Stimulated activated CD4-positive, alpha-beta T cell treated with anti-CD3 and anti-CD28 coated beads, Interleukin-12 subunit alpha, Interleukin-12 subunit beta, amount 100 ng/mL, for 24 hours (primary cell): Measurements from ENCODE around the gene SUGCT.
A peak's percentile ranks its signal among the peaks of the same experiment; 100 is the strongest.
"Not testable (repeated sequence)": the region's sequence is repeated elsewhere in the genome, so short reads cannot be mapped to it uniquely, and the experiment has no call there.

Source experiments
- DNase-seq, 2 experiments: peaks; one replicate each; pipeline ENCODE4 v3.0.0-alpha.2; 2020; ENCODE audit warnings: low read depth in 2 of 2

SUGCT gene

DNA sequence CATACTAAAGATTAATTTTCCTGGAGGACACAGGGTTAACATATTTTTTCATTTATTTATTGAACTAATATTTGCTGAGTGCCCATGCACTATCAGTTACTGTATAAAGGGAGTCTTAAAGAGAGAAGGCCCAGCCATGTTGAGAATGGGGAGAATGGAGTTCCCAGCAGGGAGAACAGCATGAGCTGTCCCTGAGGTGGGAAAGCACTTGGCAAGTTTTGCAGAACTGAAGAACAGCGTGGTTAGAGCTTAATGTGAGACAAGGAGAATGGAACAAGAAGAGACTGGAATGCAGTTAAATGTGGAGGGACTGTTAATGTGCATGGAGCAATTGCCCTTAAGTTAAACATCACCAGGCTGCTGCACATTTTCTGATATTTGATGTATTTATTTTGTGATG lies 435.4 kb downstream of the SUGCT start:
- DNase-seq, result no peak

DNA sequence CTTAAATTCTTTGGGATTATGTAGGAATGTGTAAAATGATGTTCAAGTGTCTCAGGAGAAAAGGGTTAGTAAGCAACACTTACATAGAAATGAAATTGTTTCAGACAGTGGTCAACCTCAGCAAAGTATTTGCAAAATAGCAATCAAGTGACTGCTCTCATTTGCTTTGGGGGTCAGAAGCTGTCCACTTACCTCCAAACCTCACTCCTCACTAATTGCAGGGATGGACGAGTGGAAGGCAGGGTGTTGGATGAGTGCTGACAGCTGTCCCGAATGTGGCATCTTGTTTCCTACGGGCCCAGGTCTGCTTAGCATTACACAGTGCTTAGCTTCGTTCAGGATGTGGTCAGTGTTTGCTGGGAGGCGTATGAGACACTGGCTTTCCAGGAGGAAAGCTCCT lies 437.0 kb downstream of the SUGCT start:
- no peak for DNase-seq

DNA sequence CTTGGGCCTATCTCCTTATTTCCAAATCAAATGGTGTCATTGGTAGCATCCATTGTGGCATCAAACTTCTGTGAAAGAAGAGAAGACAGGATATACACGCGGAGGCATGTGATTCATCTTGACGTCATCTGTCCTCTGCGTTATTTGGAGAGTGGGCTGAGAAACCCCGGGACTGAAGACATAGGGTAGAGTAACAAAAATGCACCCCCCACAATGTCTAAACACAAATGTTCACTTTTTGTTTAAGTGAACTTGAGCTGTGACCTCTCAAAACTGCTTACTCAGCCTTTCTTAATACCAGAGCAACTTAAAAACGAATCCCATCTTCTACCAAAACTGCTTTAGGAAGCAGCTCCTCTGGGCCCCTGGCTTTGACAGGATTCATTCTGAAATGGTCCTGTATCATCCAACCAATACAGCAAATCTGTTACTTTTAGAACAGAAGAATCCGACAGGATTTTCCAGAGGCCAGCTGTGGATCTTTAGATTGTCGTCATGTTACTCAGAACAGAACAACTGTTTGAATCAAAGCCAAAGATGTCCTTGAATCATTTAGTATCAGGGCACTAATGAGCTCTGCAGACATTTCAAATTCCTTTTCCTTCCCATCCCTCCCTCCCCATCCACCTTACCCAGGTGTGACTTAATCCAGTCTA lies 438.1 kb downstream of the SUGCT start:
- DNase-seq, result no peak

DNA sequence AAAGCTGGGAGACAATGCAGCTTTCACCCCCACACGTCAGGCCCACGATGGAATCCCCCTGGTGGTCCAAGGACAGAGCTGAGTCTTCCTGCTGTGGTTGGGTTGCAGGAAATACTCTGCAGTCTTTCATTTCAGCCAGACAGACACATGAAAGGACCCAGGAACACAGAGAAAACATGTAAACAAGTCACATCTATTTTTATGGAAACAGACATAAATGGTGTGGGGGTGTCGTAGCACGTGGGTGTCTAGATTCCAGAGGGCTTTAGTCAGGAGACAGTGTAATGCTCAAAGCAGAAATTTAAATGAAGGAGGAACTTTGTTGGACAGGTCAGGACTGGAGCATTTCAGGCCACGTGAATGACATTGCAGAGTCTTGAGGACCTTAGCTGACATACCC lies 444.6 kb downstream of the SUGCT start:
- DNase-seq, result no peak

DNA sequence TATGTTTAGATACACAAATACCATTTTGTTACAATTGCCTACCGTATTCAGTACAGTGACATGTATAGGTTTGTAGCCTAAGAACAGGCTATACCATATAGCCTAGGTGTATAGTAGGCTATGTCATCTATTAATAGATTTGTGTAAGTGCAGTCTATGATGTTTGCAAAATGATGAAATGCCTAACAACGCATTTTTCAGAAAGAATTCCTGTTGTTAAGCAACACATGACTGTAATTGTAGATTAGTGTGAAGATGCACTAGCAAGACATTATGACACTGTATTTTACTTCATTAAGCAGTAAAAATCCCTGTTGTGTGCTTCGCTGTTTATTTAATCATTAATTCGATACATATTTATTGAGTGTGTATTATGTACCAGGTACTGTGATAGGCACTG lies 446.0 kb downstream of the SUGCT start:
- no peak for DNase-seq

DNA sequence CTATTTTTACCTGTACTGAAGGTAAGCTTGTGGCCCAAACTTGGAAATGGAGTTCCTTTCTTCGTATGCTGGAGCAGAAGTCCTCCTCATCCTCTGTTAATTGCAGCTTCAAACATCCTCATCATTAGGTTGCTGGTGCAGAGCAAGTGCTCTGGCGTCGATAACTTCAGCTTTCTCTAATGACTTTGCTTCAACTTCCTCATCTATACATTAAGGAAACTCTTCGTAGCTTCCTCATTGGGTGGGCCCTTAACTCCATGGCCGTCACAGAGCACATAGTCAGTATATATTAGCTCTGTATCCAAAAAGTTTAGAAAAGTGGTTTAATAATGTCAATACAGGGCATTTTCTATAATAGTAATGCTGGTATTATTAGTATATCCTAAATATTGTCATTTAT lies 447.7 kb downstream of the SUGCT start:
- no peak for DNase-seq

DNA sequence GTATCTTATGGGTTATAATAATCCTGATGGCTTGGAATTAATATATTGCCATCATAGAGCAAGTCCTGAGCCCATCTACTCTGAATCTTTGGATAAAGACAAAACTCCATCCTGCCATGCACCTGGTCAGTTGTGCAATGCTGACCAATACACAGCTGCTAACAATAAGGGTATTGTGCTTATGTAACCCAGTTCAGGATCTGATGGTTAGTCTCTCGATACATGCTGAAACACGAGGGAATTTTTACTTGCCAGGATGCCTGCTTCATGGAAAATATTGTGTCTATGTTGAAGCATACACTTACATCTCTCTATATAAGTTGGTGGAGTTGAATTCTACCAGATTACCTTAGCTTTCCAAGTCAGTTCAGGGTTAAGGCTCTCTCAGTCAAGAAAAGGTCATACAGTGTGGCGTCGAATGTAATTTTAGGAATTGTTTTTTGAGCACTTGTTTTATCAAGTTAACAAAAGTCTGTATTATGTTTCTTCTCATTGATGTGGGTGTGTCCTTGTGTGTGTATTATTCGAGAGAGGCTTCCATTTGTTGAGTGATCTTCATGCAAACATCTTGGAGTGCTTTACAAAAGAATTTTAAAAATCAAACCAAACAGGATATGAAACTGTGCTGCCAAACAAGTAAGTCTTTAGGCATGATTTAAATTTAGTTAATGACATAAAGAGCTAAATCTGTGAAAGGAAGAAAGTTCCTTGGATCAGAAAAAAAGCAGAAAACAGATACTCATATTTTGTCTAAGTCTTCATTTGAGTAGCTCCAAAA lies 449.1 kb downstream of the SUGCT start:
- DNase-seq, result no peak

DNA sequence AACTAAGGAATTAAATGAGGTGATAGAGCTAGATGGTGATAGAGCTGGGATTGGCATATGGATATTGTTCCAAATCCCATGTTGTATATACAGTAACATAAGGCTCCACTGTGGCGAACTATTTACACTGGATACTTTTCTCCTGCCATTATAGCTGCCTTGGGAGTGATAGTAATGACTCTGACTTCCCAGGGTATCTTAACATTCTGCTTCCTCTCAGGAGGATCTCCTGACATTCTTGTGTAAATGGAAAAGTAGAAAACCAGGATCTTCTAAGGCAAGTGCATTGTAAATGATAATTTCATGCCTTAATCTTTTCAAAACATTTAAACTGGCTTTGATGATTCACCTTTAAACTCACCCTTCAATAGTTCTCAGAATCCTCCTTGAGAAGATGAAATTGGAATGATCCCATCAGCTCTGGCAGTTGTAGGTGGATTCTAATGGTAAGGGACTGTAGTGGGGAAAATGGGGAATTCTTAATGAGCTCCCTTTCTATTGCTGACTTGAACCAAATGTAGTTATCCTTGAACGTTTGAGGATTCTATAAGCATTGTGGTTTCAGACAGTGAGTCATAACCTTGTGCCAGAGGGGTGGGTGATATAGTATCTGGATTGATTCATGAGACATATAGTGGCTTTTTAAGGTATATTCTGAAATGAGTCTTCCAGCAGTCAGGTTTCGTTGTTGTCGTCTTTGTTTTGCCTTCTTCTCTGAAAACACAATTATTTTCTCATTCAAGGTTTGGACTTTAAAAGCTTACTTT lies 450.0 kb downstream of the SUGCT start:
- DNase-seq, result no peak

DNA sequence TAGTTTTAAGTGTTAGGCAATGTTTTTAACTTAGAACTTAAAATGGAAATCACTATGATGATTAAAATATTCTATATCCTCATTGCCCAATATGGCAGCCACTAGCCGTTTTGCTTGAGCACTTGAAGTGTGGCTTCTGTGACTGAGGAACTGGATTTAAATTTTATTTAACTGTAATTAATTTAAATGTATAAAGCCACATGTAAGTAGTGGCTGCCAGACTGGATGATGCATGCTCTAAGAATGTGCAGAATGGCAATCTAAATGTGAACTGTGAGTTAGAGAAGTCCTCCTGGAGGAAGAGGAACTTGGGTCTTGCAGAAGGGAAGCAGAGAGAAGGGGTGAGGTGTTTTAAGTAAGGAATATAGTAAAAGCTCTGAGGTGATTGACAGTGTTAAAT lies 451.4 kb downstream of the SUGCT start:
- DNase-seq, result no peak

DNA sequence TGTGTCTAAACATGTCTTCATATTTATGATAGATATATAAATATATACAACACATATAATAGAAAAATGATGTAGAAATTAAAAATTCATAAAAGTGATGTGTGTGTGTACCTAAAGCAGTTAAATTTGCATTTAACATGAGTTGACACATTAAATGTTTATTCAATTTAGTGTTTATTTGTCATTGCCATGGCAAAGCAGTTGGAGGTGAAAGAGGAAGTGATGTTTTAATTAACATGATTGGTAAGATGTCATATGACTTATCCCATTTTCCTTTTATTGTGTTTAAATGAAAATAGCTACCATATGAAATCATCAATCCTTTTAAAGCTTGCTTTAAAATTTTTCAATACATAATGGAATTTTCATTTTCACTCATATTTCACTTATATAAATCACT lies 452.6 kb downstream of the SUGCT start:
- DNase-seq, result no peak

DNA sequence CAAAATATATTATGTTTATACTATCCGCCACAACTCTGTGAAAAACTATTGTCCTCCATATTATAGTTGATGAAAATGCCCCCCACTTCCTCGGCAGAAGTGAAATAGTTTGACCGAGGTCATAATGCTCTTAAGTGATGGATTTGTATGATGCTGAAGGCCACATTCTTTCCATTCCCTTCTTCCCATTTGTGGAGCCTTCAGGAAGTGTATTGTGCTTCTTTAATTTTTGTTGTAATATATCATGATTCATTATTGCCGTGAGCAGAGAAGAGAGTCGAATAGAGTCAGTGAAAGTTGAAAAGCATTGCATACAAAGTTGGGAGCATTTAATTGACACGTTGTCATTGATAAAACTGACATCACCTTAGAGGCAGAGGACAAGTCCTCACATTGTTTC lies 460.3 kb downstream of the SUGCT start:
- no peak for DNase-seq

DNA sequence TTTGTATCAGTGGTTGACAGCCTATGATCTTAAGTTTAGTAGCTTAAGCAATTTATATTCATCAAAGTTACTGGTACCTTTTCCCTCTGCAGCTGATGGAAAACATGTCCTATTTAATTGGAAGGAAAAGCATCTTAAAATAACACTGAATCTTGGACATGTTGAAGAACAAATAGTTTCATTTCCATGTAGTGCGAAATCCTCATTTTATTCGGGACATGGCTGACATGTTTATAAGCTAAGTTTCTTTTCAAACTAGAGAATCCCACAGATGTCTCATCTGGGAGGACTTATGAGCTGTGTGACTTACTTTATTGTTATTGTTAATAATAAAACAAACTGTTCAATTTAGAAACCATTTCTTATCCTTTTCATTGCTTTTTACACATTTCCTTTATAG lies 461.0 kb downstream of the SUGCT start:
- no peak for DNase-seq

DNA sequence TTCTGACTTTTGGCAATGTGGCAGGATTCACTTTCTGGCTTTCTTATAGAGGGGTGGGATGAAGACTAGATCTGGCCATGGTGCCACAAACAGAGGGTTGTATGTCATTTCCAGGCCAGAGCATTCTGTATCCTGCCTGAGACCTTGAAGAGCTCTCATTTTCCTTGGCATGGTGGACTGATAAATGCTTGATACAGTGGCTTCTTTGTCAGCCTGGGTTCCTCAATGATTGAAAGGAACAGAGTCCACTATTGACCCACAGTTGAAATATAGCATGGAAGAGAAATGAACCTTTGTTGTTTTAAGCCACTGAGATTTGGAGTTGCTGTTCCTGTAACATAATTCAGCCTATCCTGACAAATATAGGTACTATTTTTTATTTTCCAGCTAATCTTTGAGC lies 462.7 kb downstream of the SUGCT start:
- DNase-seq, result no peak

DNA sequence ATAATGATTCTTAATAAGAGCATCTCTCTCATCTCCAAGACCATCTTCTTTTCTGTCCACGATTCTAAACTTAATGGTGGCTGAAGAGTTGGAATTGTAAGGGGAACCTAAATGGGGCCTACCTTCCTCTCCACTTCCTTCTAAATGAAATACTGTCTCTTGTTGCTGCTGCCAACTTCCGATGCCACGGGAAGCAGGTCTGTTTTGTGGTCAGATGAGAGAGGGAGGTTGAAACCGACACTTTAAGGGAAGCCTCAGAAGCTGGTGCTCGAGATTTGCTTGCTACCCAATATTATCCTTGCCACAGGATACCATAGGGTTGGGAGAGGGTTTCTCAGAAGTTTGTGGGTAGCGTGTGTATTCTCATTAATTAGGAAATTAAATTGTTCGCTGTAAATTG lies 464.1 kb downstream of the SUGCT start:
- no peak for DNase-seq

DNA sequence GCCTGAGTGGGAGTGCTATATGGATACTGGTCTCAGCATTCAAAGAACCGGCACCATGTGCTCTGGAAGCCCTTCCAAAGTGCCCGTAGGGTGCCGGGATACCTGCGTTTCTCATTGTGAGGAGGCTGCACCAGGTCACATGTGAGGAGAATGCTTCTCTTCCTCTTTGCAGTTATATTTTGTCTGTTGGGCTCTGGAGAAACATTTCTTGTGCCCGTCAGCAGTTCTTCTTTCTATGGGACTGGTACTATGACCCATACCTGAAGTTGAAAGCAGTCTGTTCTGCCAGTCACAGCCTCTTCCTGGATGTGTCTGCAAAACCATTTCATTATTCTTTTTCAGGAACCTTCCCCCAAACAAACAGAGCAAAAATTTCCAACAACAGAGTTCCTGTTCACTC lies 465.0 kb downstream of the SUGCT start:
- DNase-seq, result no peak

DNA sequence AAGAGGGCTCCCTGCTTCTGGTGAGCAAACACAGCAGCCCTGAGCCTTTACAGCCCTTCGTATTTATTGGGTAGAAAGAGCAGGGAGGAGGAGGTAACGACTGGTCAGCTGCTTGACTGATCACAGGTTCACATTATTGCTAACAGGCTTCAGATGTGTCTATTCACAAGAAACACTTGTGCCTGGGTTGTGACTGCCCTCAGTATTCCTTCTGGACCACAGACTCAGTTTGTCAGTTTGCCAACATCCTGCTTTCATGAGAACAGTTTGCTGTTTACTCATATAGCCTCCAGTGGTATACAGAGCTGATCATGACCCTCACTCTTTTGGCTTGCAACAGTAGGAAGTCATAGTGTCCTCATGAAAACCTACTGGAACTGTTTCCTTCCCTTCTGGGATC lies 467.5 kb downstream of the SUGCT start:
- not testable (repeated sequence) for DNase-seq

DNA sequence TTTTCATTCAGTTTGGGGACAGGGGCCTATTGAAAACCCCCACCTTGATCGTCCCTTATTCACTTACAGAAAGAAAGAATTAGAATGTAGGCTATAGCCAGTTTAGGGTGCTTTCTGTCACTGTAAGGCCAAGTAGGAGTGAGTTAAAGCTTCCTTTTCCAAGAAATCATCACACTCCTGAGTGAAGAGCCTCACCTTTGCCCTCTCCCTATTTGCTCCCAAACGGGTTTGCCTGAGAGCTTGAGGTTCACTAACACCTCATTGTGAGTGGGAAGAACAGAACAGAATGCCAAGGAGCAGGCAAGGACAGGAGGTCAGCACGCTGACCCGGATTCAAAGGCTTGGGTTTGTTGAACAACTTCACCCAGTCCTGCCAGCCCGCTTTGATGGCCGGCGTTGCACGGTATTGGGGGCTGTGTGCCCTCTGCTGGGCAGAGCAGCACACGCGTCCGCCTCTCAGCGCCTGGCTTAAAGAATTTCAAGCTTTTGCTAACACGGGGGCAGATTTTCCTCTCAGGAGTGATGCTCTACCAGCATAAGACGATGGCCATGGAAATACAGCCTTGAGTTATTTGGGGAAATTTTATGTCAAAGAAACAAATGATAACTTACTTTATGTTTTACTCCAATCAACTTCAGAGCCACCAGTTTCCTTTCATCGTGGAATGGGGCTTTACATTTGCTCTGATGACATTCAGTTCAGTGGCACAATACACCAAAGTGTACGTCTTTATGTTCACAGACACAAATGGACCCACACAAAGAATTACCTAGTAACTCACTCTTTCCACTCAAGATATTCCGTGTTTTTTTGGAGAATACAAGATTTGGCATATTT lies 470.0 kb downstream of the SUGCT start:
- DNase-seq, result peak in 1 of 2 experiments; percentile 8

DNA sequence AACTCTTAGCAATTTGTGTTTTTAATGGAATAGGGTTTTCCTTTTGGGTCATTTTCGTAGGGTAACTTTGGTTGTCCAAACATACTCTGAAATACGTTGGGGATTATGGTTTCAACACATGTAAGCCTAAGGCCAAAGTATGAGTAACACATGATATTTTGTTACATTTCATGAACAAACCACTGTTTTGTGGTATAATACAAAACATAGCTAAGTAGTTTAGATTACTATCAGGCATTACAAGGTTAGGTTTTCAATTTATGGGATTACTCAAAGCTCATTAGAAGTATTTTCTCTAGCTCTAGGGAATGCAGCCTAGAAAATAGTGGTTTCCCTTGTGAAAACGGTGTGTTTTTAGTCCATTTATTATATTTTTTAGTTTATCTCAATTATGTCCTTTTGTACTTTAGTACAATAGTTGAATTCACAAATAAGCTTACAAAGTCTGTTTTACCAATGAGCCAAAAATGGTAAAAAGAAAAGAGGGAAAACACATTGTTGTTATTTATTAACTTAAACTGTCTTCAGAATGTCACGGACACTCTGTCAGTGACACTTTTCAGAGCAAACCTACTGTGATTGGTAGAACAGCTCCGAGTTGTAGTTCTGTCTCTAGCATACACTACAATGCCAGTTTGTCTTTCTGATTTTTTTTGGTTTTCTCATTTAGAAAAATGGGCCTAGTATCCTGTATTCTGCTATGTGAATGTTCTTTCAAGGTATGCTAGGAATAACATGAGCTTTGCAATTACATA lies 473.7 kb downstream of the SUGCT start:
- DNase-seq, result no peak

DNA sequence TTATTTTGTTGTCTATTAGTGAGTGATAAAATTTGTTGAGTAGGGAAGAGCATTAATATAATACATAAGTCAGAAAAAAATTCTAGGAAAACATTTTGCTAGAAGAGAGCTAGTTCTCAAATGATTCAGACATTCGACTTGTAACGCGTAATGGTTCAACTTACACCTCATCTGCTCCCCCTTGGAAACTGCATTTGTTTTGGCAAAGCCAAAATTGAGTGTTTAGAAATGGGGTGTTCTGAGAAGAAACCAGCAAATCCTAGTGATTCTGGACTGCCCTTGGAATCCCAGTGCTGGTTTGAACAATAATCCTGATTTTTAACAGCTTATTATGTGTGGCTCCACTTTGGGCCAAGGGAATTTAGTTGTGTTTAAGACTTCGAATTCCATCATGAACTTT lies 475.7 kb downstream of the SUGCT start:
- no peak for DNase-seq

DNA sequence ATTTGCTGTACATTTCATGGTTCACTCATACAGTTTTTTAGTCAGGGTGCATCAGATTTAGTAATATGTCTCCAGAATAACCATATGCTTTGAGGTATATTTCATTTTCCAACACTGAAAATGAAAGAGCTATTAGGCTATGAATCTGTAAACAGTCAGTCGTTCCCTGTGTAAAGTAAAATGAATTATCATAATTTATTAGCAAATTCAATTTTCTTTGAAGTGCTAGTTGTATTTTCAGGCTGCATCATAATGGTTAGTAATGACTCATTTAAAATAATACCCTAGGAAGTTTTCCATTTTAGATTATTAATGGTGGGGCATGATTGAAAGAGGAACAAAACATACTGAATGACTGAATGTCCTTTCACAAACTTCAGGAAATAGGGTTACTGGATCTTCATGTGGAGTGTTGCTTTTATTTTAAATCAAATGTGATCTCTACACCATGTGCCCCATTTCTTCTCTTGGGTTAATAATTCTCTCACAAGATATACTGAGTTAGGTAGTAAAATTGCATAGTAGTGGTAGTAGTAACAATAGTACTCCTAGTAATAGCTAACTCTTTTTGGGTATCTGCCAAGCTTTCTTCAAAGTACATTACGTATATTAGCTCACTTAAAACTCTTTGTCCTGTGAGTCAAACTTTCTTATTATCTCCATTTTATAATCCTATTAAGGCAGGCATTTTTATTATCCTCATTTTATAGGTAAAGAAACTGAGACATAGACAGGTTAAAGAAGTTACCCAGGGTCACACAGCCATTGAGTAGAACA lies 476.5 kb downstream of the SUGCT start:
- no peak for DNase-seq
